K562 (cell line): ENCODE results near the gene DYNC2LI1. TPM values are rescaled to one million over a fixed set of nuclear protein-coding genes. Genes with fewer than 3 reads are reported as not detected.

Experiments
- ATAC-seq: fragments of 200-7000 bp; cut with Tn5 transposase; 3 replicates; pipeline ENCODE4 v1.9.1; 2020; ENCODE audit warnings: moderate library complexity
- BruUV-seq: library from RNA; stranded (reverse); fragments of 400-500 nt; replicated peaks from 2 replicates; lab custom pipeline; 2021; lab: Mats Ljungman, UMichigan
- CTCF ChIA-PET: fragments of 300-600 bp; formaldehyde crosslinking; extraction: SDS; loops from one replicate; lab custom pipeline; 2021; ENCODE audit warnings: low intra/inter-chr PET ratio; lab: Yijun Ruan, JAX
- POLR2A ChIA-PET: fragments of 300-600, 350-650 bp; sonication (Branson Sonifier 250); formaldehyde crosslinking; extraction: SDS; loops from one replicate; lab custom pipeline; 2021; ENCODE audit warnings: antibody characterized with exemption, inconsistent platforms; lab: Yijun Ruan, JAX
- DNase-seq, 4 experiments: peaks; one replicate each; pipeline versions ENCODE4 v3.0.0 to v3.0.0-alpha.2; 2011 to 2018; ENCODE audit warnings: low spot score in 3 of 4, mixed read lengths in 3 of 4; ENCODE audit errors: extremely low read depth in 1 of 4
- FAIRE-seq: peaks from 2 replicates; lab custom pipeline; 2011; peaks lifted over from hg19 to GRCh38; lab: Jason Lieb, UNC
- H2AFZ ChIP-seq: 2 replicates; pipeline ENCODE4 v1.6.0; 2011; ENCODE audit warnings: low read depth, low read length, control low read depth, inconsistent platforms
- H3K27ac ChIP-seq: fragments of 200-600 bp; 3 replicates; pipeline ENCODE4 v1.8.0; 2011; ENCODE audit warnings: low read depth, mild to moderate bottlenecking, control low read depth, inconsistent platforms, low read length, moderate library complexity, mixed read lengths; ENCODE audit errors: extremely low read depth
- H3K27me3 ChIP-seq, 2 experiments: fragments of 300-600 bp in 1 of 2; 2 replicates in 1 of 2; 3 replicates in 1 of 2; pipeline versions ENCODE4 v1.6.0 to v1.8.0; 2011; ENCODE audit warnings: inconsistent platforms in 2 of 2, low read length in 2 of 2, mild to moderate bottlenecking in 1 of 2, mixed read lengths in 1 of 2, moderate library complexity in 1 of 2; ENCODE audit not compliant: control insufficient read depth in 2 of 2, insufficient read depth in 2 of 2
- H3K36me3 ChIP-seq: fragments of 300-600 bp; 3 replicates; pipeline ENCODE4 v1.8.0; 2011; ENCODE audit warnings: mild to moderate bottlenecking, low read length, inconsistent platforms; ENCODE audit not compliant: control insufficient read depth, insufficient read depth
- H3K4me1 ChIP-seq, 2 experiments: fragments of 200-600 bp in 1 of 2; replicated peaks in 1 of 2; 2 replicates in 1 of 2; 3 replicates in 1 of 2; pipeline versions ENCODE4 v1.5.1 to v1.8.0; 2011; ENCODE audit warnings: inconsistent platforms in 2 of 2, low read length in 2 of 2, mild to moderate bottlenecking in 1 of 2, mixed read lengths in 1 of 2, moderate library complexity in 1 of 2; ENCODE audit not compliant: control insufficient read depth in 2 of 2, insufficient read depth in 2 of 2
- H3K4me2 ChIP-seq: 2 replicates; pipeline ENCODE4 v1.6.1; 2011; ENCODE audit warnings: low read length, control low read depth, inconsistent platforms, mixed read lengths; ENCODE audit not compliant: insufficient read depth
- H3K4me3 ChIP-seq: fragments of 200-600 bp; sonication (generic), shearing (Covaris generic); 2 replicates; pipeline ENCODE4 v1.5.1; 2016; ENCODE audit warnings: control low read depth, inconsistent platforms
- H3K79me2 ChIP-seq: fragments of 200-600 bp; 3 replicates; pipeline ENCODE4 v1.8.0; 2011; ENCODE audit warnings: low read length, inconsistent platforms; ENCODE audit not compliant: control insufficient read depth, insufficient read depth
- H3K9ac ChIP-seq, 2 experiments: 2 replicates each; pipeline versions ENCODE4 v1.6.0 to v1.6.1; 2011; ENCODE audit warnings: low read depth in 2 of 2, low read length in 2 of 2, control low read depth in 1 of 2, inconsistent platforms in 1 of 2, mild to moderate bottlenecking in 1 of 2, mixed read lengths in 1 of 2; ENCODE audit not compliant: insufficient read depth in 1 of 2
- H3K9me1 ChIP-seq: one replicate; pipeline ENCODE4 v1.6.0; 2011; ENCODE audit warnings: inconsistent platforms, mild to moderate bottlenecking, low read length, moderate library complexity; ENCODE audit not compliant: control insufficient read depth, insufficient read depth
- H3K9me3 ChIP-seq: replicated peaks from 2 replicates; pipeline ENCODE4 v1.5.1; 2011; ENCODE audit warnings: low read depth, low read length, inconsistent platforms; ENCODE audit not compliant: control insufficient read depth, insufficient read depth
- H4K20me1 ChIP-seq: replicated peaks from 2 replicates; pipeline ENCODE4 v1.6.1; 2011; ENCODE audit warnings: low read length, inconsistent platforms, mixed read lengths; ENCODE audit not compliant: control insufficient read depth, insufficient read depth
- BCL6 ChIP-seq: fragments of 250-450 bp; sonication (Bioruptor Pico); IDR thresholded peaks from 2 replicates; pipeline ENCODE4 v1.4.0; 2020
- DEAF1 ChIP-seq: fragments of 450-650 bp; formaldehyde crosslinking; IDR thresholded peaks from 2 replicates; pipeline ENCODE4 v1.4.0; 2020; ENCODE audit warnings: mild to moderate bottlenecking, moderate library complexity
- ETV1 ChIP-seq: fragments of 450-650 bp; conservative IDR thresholded peaks from 2 replicates; pipeline ENCODE4 v1.6.1; 2016; ENCODE audit warnings: missing genetic modification characterization, control low read depth, low read depth, missing compliant biosample characterization
- MBD1 ChIP-seq: fragments of 250-450 bp; sonication (Bioruptor Pico); IDR thresholded peaks from 2 replicates; pipeline ENCODE4 v1.8.0; 2022; ENCODE audit warnings: inconsistent platforms
- NCOA6 ChIP-seq: fragments of 450-650 bp; IDR thresholded peaks from 2 replicates; pipeline ENCODE4 v1.6.1; 2017; ENCODE audit warnings: mild to moderate bottlenecking
- TEAD1 ChIP-seq, 2 experiments: fragments of 450-650 bp in 1 of 2; sonication (generic) in 1 of 2; formaldehyde crosslinking; IDR thresholded peaks; 2 replicates each; pipeline versions ENCODE4 v1.4.0 to v1.8.0; 2020 to 2022; ENCODE audit warnings: mild to moderate bottlenecking in 2 of 2, missing genetic modification reagents in 1 of 2
- ZBTB49 ChIP-seq: sonication (generic); formaldehyde crosslinking; IDR thresholded peaks from 2 replicates; pipeline ENCODE4 v1.8.0; 2022; ENCODE audit warnings: missing genetic modification reagents, mild to moderate bottlenecking, borderline replicate concordance
- ZFP91 ChIP-seq: sonication (generic); formaldehyde crosslinking; IDR thresholded peaks from 2 replicates; pipeline ENCODE4 v1.8.0; 2022; ENCODE audit warnings: mild to moderate bottlenecking, missing genetic modification reagents
- WGBS: fragments of 100-300 bp; shearing (Covaris generic); methylation state at CpG from one replicate; pipeline ENCODE4 v1.1.6; 2016; ENCODE audit warnings: low coverage, mixed read lengths; ENCODE audit not compliant: insufficient coverage; ENCODE audit errors: missing lambda C conversion rate; 5-methylcytosine and 5-hydroxymethylcytosine counted together
- in situ Hi-C: fragments of 300-500 bp; cut with MboI; formaldehyde crosslinking; loops from 4 replicates; pipeline ENCODE4 v1.15.0; 2018; ENCODE audit warnings: inconsistent platforms, mixed read lengths
- intact Hi-C: fragments of 100-400 bp; cut with micrococcal nuclease; formaldehyde crosslinking; loops from 2 replicates; pipeline ENCODE4 v1.14.2; 2022
- polyA plus RNA-seq, 8 experiments: library from polyadenylated mRNA; depleted of rRNA in 4 of 8; stranded (reverse) in 5 of 8; unstranded in 3 of 8; fragments of >200 nt; fragmentation: Nextera tagmentation in 2 of 8; fragmentation: Illumina TruSeq in 1 of 8; extraction: Ambion mirVana in 2 of 8; extraction: Trizol in 1 of 8; gene quantifications; 2 replicates each; pipeline versions ENCODE4 v1.2.1 to v1.2.3, GENCODE V29; 2011 to 2014; ENCODE audit warnings: inconsistent platforms in 1 of 8, missing spikeins in 1 of 8
- total RNA-seq, 7 experiments: library from RNA; depleted of rRNA in 6 of 7; stranded (reverse); fragments of >200 nt in 6 of 7; fragmentation: Illumina TruSeq in 2 of 7; extraction: Trizol in 2 of 7; gene quantifications; 2 replicates each; pipeline versions ENCODE4 v1.2.1 to v1.2.3, GENCODE V29; 2011 to 2021; ENCODE audit warnings: low replicate concordance in 1 of 7

Gene DYNC2LI1
- total and polyA plus RNA-seq, 9 of the 15 experiments (the other 6 are each of a cell fraction or from before 2014, with no cell fraction given) = 12.5 to 42.2 (median 25.8) TPM

GRCh38 chr2:43794956-43795355 is 21.1 kb downstream of the DYNC2LI1 start:
- 73% methylated on average over 8 of the region's 9 CpGs for WGBS
- H3K36me3 ChIP-seq = no peaks in the 10 kb centered on the region; the same call in 2 of the 3 replicates
- no peaks in the 10 kb centered on the region for H3K9me3 ChIP-seq
- H3K4me2 ChIP-seq = no peak overlapping the region
- no peak for FAIRE-seq
- ATAC-seq = no peak
- TF ChIP-seq ZBTB49 (no peak), MBD1 (CRISPR knock-in tag) (no peak), ETV1 (tag) (no peak), NCOA6 (no peak), DEAF1 (CRISPR knock-in tag) (no peak), BCL6 (CRISPR knock-in tag) (no peak), TEAD1 (CRISPR knock-in tag; IDR thresholded peaks at IDR 0.05) (no peak), ZFP91 (CRISPR knock-in tag) (no peak)
- TF ChIP-seq, all 486 proteins: peak for 0
- no peak overlapping the region for H3K27ac ChIP-seq
- no TSS peak for BruUV-seq
- no peak for DNase-seq
- in situ Hi-C loops = no loop called here
- intact Hi-C loops = no loop called here
- ChIA-PET CTCF (no interaction called here), POLR2A (interaction anchor here (0.6 kb wide), 1 partner anchor 1491 kb away, joined by 3 read pairs; no protein-coding TSS in a partner anchor)
- no peaks in the 10 kb centered on the region for H3K9me1 ChIP-seq
- H3K4me1 ChIP-seq = no peaks in the 10 kb centered on the region
- no peaks in the 10 kb centered on the region for H3K27me3 ChIP-seq
- H3K9ac ChIP-seq = no peak overlapping the region
- H2AFZ ChIP-seq = no peak overlapping the region
- no peaks in the 10 kb centered on the region for H4K20me1 ChIP-seq
- no peak overlapping the region for H3K4me3 ChIP-seq
- no peaks in the 10 kb centered on the region for H3K79me2 ChIP-seq
